Tibial artery (tissue), 4 donors: ENCODE results near the gene DARS1.

Experiments used
- DNase-seq, 2 donors: peaks; one replicate each; pipeline ENCODE4 v3.0.0-alpha.2; 2019
- H3K27ac ChIP-seq, 2 donors: fragments of 200-600 bp; sonication (generic) in 1 of 2; 1 replicate in 1 of 2; 2 replicates in 1 of 2; pipeline ENCODE4 v1.5.1; 2018 to 2019; ENCODE audit warnings: mild to moderate bottlenecking in 1 of 2
- H3K27me3 ChIP-seq, 2 donors: fragments of 200-600 bp; sonication (generic) in 1 of 2; one replicate each; pipeline versions ENCODE4 v1.5.1 to v1.6.0; 2016 to 2019
- H3K36me3 ChIP-seq, 3 donors: fragments of 200-600 bp; sonication (generic) in 2 of 3; one replicate each; pipeline ENCODE4 v1.5.1; 2016 to 2019; ENCODE audit warnings: mild to moderate bottlenecking in 2 of 3
- H3K4me1 ChIP-seq, 4 donors: fragments of 200-600 bp; sonication (generic) in 2 of 4; 1 replicate in 3 of 4; 2 replicates in 1 of 4; pipeline ENCODE4 v1.5.1; 2016 to 2019
- H3K4me3 ChIP-seq, 2 donors: fragments of 200-600 bp; sonication (generic) in 1 of 2; 1 replicate in 1 of 2; 2 replicates in 1 of 2; pipeline ENCODE4 v1.5.1; 2018 to 2019; ENCODE audit warnings: mild to moderate bottlenecking in 2 of 2
- H3K9me3 ChIP-seq, 3 donors: fragments of 200-600 bp; sonication (generic) in 1 of 3; one replicate each; pipeline ENCODE4 v1.5.1; 2016 to 2019
- CTCF ChIP-seq, 2 experiments: fragments of 200-600 bp in 1 of 2; fragments of 450-650 bp in 1 of 2; IDR thresholded peaks; one replicate each; pipeline ENCODE4 v1.5.1; 2017 to 2019; ENCODE audit warnings: antibody characterized with exemption in 2 of 2, mild to moderate bottlenecking in 1 of 2, moderate library complexity in 1 of 2
- intact Hi-C: fragments of 100-400 bp; cut with DNase I; formaldehyde crosslinking; loops from one replicate; pipeline ENCODE4 v1.15.0; 2023; ENCODE audit warnings: low total_unique reads

Gene DARS1

GRCh38 chr2:136021406-136021805 lies 36.0 kb upstream of the DARS1 start:
- H3K36me3 ChIP-seq = no peaks in the 10 kb centered on the region
- H3K9me3 ChIP-seq = no peaks in the 10 kb centered on the region
- DNase-seq = no peak
- no peaks in the 10 kb centered on the region for H3K4me1 ChIP-seq
- no peak for TF ChIP-seq CTCF (IDR thresholded peaks at IDR 0.05)
- intact Hi-C loops = no loop called here
- no peak overlapping the region for H3K4me3 ChIP-seq
- peaks cover 0 to 9% of the 10 kb centered on the region in 2 donors for H3K27me3 ChIP-seq
- no peak overlapping the region for H3K27ac ChIP-seq

- Histone ChIP-seq H3K9me3 (no peaks in the 10 kb centered on the region), H3K4me1 (no peaks in the 10 kb centered on the region), H3K36me3 (no peaks in the 10 kb centered on the region), H3K27ac (no peak overlapping the region), H3K27me3 (peaks cover 0 to 9% of the 10 kb centered on the region in 2 donors), H3K4me3 (no peak overlapping the region)
- no peak for TF ChIP-seq CTCF (IDR thresholded peaks at IDR 0.05)
- no peak for DNase-seq
- intact Hi-C loops = no loop called here
Measured at GRCh38 chr2:136020831-136021230, 35.4 kb upstream of the DARS1 start.

- TF ChIP-seq CTCF (IDR thresholded peaks at IDR 0.05) = no peak
- Histone ChIP-seq H3K27me3 (peaks cover 0 to 4% of the 10 kb centered on the region in 2 donors), H3K9me3 (no peaks in the 10 kb centered on the region), H3K4me3 (no peak overlapping the region), H3K27ac (no peak overlapping the region), H3K36me3 (no peaks in the 10 kb centered on the region), H3K4me1 (no peaks in the 10 kb centered on the region)
- no peak for DNase-seq
- intact Hi-C loops = no loop called here
Measured at GRCh38 chr2:136019825-136020224, 34.4 kb upstream of the DARS1 start.

- TF ChIP-seq CTCF (IDR thresholded peaks at IDR 0.05) = no peak
- DNase-seq = no peak
- Histone ChIP-seq H3K4me3 (no peak overlapping the region), H3K27me3 (peaks cover 0 to 4% of the 10 kb centered on the region in 2 donors), H3K9me3 (no peaks in the 10 kb centered on the region), H3K36me3 (no peaks in the 10 kb centered on the region), H3K27ac (no peak overlapping the region), H3K4me1 (no peaks in the 10 kb centered on the region)
- intact Hi-C loops = no loop called here
Measured at GRCh38 chr2:136019306-136019705, 33.9 kb upstream of the DARS1 start.

- Histone ChIP-seq H3K27ac (no peak overlapping the region), H3K27me3 (no peaks in the 10 kb centered on the region), H3K4me3 (no peak overlapping the region), H3K36me3 (no peaks in the 10 kb centered on the region), H3K4me1 (no peaks in the 10 kb centered on the region), H3K9me3 (no peaks in the 10 kb centered on the region)
- intact Hi-C loops = no loop called here
- no peak for TF ChIP-seq CTCF (IDR thresholded peaks at IDR 0.05)
- DNase-seq = no peak
Measured at GRCh38 chr2:136017786-136018185, 32.4 kb upstream of the DARS1 start.

GRCh38 chr2:136016836-136017235 lies 31.4 kb upstream of the DARS1 start:
- Histone ChIP-seq H3K9me3 (no peaks in the 10 kb centered on the region), H3K36me3 (no peaks in the 10 kb centered on the region), H3K4me1 (no peaks in the 10 kb centered on the region), H3K4me3 (no peak overlapping the region), H3K27ac (no peak overlapping the region), H3K27me3 (no peaks in the 10 kb centered on the region)
- DNase-seq = no peak
- intact Hi-C loops = no loop called here
- no peak for TF ChIP-seq CTCF (IDR thresholded peaks at IDR 0.05)
